B cell (primary cell): ENCODE data around the gene FHIP1A. TPM values are rescaled to one million over a fixed set of nuclear protein-coding genes. Genes with fewer than 3 reads are reported as not detected.

Source experiments
- ATAC-seq: fragments of 200-7000 bp; cut with Tn5 transposase; one replicate; pipeline ENCODE4 v1.10.0; 2021; ENCODE audit warnings: low read depth, mild to moderate bottlenecking, moderate number of reproducible peaks, moderate library complexity
- CTCF ChIA-PET: fragments of 350-600 bp; sonication (Branson Sonifier 250); formaldehyde crosslinking; loops from one replicate; lab custom pipeline; 2021; ENCODE audit warnings: antibody characterized with exemption, inconsistent platforms; lab: Charles Lee
- POLR2A ChIA-PET: fragments of 350-600 bp; sonication (Branson Sonifier 250); formaldehyde crosslinking; loops from one replicate; lab custom pipeline; 2021; ENCODE audit warnings: antibody characterized with exemption; lab: Charles Lee
- DNase-seq: peaks from one replicate; pipeline ENCODE4 v3.0.0; 2013
- H2AFZ ChIP-seq: 2 replicates; pipeline ENCODE4 v1.6.1; 2012; ENCODE audit warnings: mild to moderate bottlenecking, low read depth, low read length; ENCODE audit not compliant: insufficient read depth, poor library complexity, severe bottlenecking
- H3K27ac ChIP-seq, 2 donors: 1 replicate in 1 of 2; 2 replicates in 1 of 2; pipeline ENCODE4 v1.5.1; 2012 to 2013; ENCODE audit warnings: low read length in 2 of 2, mild to moderate bottlenecking in 2 of 2, moderate library complexity in 1 of 2
- H3K27me3 ChIP-seq, 4 experiments: fragments of 200-600 bp in 1 of 4; sonication (generic) in 1 of 4; replicated peaks in 1 of 4; 1 replicate in 2 of 4; 2 replicates in 2 of 4; pipeline versions ENCODE4 v1.6.1 to v1.7.0; 2013 to 2016; ENCODE audit warnings: low read length in 3 of 4, mild to moderate bottlenecking in 2 of 4, mixed read lengths in 1 of 4, moderate library complexity in 1 of 4; ENCODE audit not compliant: insufficient read depth in 4 of 4, control insufficient read depth in 3 of 4; ENCODE audit errors: control extremely low read depth in 1 of 4
- H3K36me3 ChIP-seq, 2 experiments: replicated peaks in 1 of 2; 1 replicate in 1 of 2; 2 replicates in 1 of 2; pipeline versions ENCODE4 v1.6.1 to v1.7.1; 2013; ENCODE audit warnings: low read length in 1 of 2; ENCODE audit not compliant: insufficient read depth in 2 of 2, control insufficient read depth in 1 of 2; ENCODE audit errors: control extremely low read depth in 1 of 2, extremely low read depth in 1 of 2
- H3K4me1 ChIP-seq, 2 donors: fragments of 200-600 bp in 1 of 2; sonication (generic) in 1 of 2; 1 replicate in 1 of 2; 2 replicates in 1 of 2; pipeline versions ENCODE4 v1.5.1 to v1.6.1; 2013 to 2017; ENCODE audit warnings: low read length in 2 of 2; ENCODE audit not compliant: control insufficient read depth in 2 of 2, insufficient read depth in 2 of 2
- H3K4me2 ChIP-seq: replicated peaks from 2 replicates; pipeline ENCODE3; 2012; ENCODE audit warnings: mild to moderate bottlenecking, low read depth, low read length; ENCODE audit not compliant: poor library complexity, severe bottlenecking
- H3K4me3 ChIP-seq, 5 experiments: fragments of 200-600 bp in 1 of 5; sonication (generic) in 1 of 5; 1 replicate in 3 of 5; 2 replicates in 2 of 5; pipeline versions ENCODE4 v1.5.1 to v1.7.0; 2011 to 2016; ENCODE audit warnings: low read length in 4 of 5, mild to moderate bottlenecking in 4 of 5, low read depth in 2 of 5, control low read depth in 1 of 5, moderate library complexity in 1 of 5; ENCODE audit not compliant: insufficient read depth in 1 of 5; ENCODE audit errors: control extremely low read depth in 1 of 5, extremely low read depth in 1 of 5
- H3K79me2 ChIP-seq: fragments of 200-600 bp; sonication (generic); one replicate; pipeline ENCODE4 v1.6.0; 2016; ENCODE audit warnings: low read length; ENCODE audit not compliant: control insufficient read depth, insufficient read depth
- H3K9ac ChIP-seq: fragments of 200-600 bp; sonication (generic); 2 replicates; pipeline ENCODE4 v1.6.1; 2017; ENCODE audit warnings: mild to moderate bottlenecking, low read length, moderate library complexity
- H3K9me3 ChIP-seq, 3 donors: one replicate each; pipeline versions ENCODE4 v1.6.1 to v1.7.1; 2013; ENCODE audit warnings: low read length in 2 of 3; ENCODE audit not compliant: control insufficient read depth in 2 of 3, insufficient read depth in 1 of 3; ENCODE audit errors: control extremely low read depth in 1 of 3
- H4K20me1 ChIP-seq: 2 replicates; pipeline ENCODE4 v1.6.0; 2012; ENCODE audit warnings: mild to moderate bottlenecking, low read length; ENCODE audit not compliant: insufficient read depth, control insufficient read depth, poor library complexity, severe bottlenecking
- H3K27ac Mint-ChIP-seq: one replicate; pipeline ENCODE4 v1.8.0; 2021; ENCODE audit warnings: mixed read lengths
- H3K27me3 Mint-ChIP-seq: one replicate; pipeline ENCODE4 v1.8.0; 2021; ENCODE audit warnings: mixed read lengths
- H3K4me1 Mint-ChIP-seq: one replicate; pipeline ENCODE4 v1.8.0; 2021; ENCODE audit warnings: mixed read lengths
- H3K4me3 Mint-ChIP-seq: one replicate; pipeline ENCODE4 v1.8.0; 2021; ENCODE audit warnings: mixed read lengths
- H3K9me3 Mint-ChIP-seq: one replicate; pipeline ENCODE4 v1.8.0; 2022; ENCODE audit warnings: mixed read lengths; ENCODE audit not compliant: insufficient read depth
- EZH2 ChIP-seq: IDR thresholded peaks from 2 replicates; pipeline ENCODE4 v1.6.1; 2012; ENCODE audit warnings: borderline replicate concordance, low read depth, mild to moderate bottlenecking, moderate library complexity, low read length; ENCODE audit not compliant: insufficient read depth, poor library complexity, severe bottlenecking
- WGBS: methylation state at CpG from one replicate; pipeline ENCODE4 v1.1.5; 2013; ENCODE audit warnings: missing lambda C conversion rate; ENCODE audit not compliant: insufficient coverage; 5-methylcytosine and 5-hydroxymethylcytosine counted together
- intact Hi-C: fragments of 100-400 bp; cut with micrococcal nuclease; formaldehyde crosslinking; loops from one replicate; pipeline ENCODE4 v1.10.0; 2022
- polyA plus RNA-seq: library from polyadenylated mRNA; depleted of rRNA; stranded (reverse); fragments of >200 nt; gene quantifications from 2 replicates; pipeline ENCODE4 v1.2.3, GENCODE V29; 2012
- total RNA-seq, 2 donors: library from RNA; stranded (reverse); fragments of 120-200 nt in 1 of 2; gene quantifications; 1 replicate in 1 of 2; 2 replicates in 1 of 2; pipeline versions ENCODE4 v1.2.3 to v1.2.4, GENCODE V29; 2013 to 2022
- TF ChIP-seq, protein P1 (sequence below): fragments of 200-600 bp; IDR thresholded peaks from one replicate; pipeline ENCODE4 v1.8.0; 2022; ENCODE audit warnings: antibody characterized with exemption, mild to moderate bottlenecking

FHIP1A gene
- total and polyA plus RNA-seq, 2 donors (not counting 1 experiment from before 2014, with no cell fraction given), result 0.03 to 0.76 TPM

DNA sequence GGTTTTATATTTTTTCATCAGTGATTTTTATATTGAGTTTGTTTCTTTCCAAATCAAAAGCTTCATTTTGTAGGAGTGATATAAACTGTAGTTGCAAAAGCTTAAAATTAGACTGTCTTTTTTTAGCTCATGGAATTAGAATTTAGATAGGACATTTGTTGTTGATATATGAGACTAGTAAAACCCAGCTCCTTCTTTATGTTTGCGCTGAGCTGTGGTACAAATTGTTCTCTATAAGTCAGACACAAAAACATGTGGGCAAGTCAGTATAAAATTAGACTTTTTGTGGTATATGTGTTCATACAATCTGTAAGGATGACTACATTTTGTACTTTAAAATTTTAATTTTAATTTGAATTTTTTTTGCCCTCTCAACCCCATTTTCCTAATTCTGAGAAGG, 18.3 kb downstream of the FHIP1A start:
- Mint-ChIP-seq H3K9me3 (no peaks in the 10 kb centered on the region), H3K27me3 (peaks cover 17% of the 10 kb centered on the region), H3K4me3 (no peak overlapping the region), H3K4me1 (no peaks in the 10 kb centered on the region), H3K27ac (no peak overlapping the region)
- no peak overlapping the region for H3K9ac ChIP-seq
- intact Hi-C loops, result no loop called here
- no peak overlapping the region for H2AFZ ChIP-seq
- H3K9me3 ChIP-seq, result no peaks in the 10 kb centered on the region
- ChIA-PET CTCF (no interaction called here), POLR2A (no interaction called here)
- no peak overlapping the region for H3K27ac ChIP-seq
- H3K4me2 ChIP-seq, result no peak overlapping the region
- no peaks in the 10 kb centered on the region for H3K4me1 ChIP-seq
- no peaks in the 10 kb centered on the region for H3K79me2 ChIP-seq
- H4K20me1 ChIP-seq, result no peaks in the 10 kb centered on the region
- ATAC-seq (no peak), DNase-seq (no peak)
- no peaks in the 10 kb centered on the region for H3K36me3 ChIP-seq
- TF ChIP-seq EZH2, result no peak
- TF ChIP-seq, protein P1, sequence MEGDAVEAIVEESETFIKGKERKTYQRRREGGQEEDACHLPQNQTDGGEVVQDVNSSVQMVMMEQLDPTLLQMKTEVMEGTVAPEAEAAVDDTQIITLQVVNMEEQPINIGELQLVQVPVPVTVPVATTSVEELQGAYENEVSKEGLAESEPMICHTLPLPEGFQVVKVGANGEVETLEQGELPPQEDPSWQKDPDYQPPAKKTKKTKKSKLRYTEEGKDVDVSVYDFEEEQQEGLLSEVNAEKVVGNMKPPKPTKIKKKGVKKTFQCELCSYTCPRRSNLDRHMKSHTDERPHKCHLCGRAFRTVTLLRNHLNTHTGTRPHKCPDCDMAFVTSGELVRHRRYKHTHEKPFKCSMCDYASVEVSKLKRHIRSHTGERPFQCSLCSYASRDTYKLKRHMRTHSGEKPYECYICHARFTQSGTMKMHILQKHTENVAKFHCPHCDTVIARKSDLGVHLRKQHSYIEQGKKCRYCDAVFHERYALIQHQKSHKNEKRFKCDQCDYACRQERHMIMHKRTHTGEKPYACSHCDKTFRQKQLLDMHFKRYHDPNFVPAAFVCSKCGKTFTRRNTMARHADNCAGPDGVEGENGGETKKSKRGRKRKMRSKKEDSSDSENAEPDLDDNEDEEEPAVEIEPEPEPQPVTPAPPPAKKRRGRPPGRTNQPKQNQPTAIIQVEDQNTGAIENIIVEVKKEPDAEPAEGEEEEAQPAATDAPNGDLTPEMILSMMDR, result no peak
- WGBS, result no CpG with 5 or more reads among the region's 1 CpG
- no peak overlapping the region for H3K4me3 ChIP-seq
- peaks cover 0 to 2% (median 0%) of the 10 kb centered on the region in 4 experiments for H3K27me3 ChIP-seq

DNA sequence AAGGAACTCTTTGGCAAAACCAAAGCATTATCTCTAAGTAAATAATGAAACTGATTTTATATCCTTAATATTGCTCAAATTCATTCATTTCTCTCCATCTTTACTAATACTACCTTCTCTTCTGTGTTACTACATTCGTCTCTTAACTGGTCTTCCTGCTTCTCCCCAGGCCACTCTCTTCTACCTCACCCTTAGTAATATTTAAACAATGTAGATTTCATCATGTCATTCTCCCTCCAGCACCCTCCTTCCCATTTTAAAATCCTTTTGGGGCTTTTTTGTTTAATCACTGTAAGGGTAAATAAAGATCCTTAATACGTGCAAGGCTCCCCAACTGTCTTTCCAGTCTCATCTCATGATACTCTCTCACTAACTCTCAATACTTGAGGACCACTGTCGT, 19.4 kb downstream of the FHIP1A start:
- intact Hi-C loops, result no loop called here
- Histone ChIP-seq H3K4me2 (no peak overlapping the region), H3K4me1 (no peaks in the 10 kb centered on the region), H4K20me1 (no peaks in the 10 kb centered on the region), H3K9ac (no peak overlapping the region), H3K27me3 (peaks cover 0 to 2% (median 0%) of the 10 kb centered on the region in 4 experiments), H3K9me3 (no peaks in the 10 kb centered on the region), H3K79me2 (no peaks in the 10 kb centered on the region), H2AFZ (no peak overlapping the region), H3K27ac (no peak overlapping the region), H3K4me3 (no peak overlapping the region), H3K36me3 (no peaks in the 10 kb centered on the region)
- no peaks in the 10 kb centered on the region for H3K4me1 Mint-ChIP-seq
- ChIA-PET CTCF (no interaction called here), POLR2A (no interaction called here)
- no peak overlapping the region for H3K4me3 Mint-ChIP-seq
- peaks cover 25% of the 10 kb centered on the region for H3K27me3 Mint-ChIP-seq
- ATAC-seq, result no peak
- TF ChIP-seq, protein P1, result no peak
- no peak for TF ChIP-seq EZH2
- H3K27ac Mint-ChIP-seq, result no peak overlapping the region
- no CpG with 5 or more reads among the region's 3 CpGs for WGBS
- H3K9me3 Mint-ChIP-seq, result no peaks in the 10 kb centered on the region
- no peak for DNase-seq
